PC-9 (cell line): ENCODE measurements around the gene MARK1. TPM values are rescaled to one million over a fixed set of nuclear protein-coding genes. Genes with fewer than 3 reads are reported as not detected.

ENCODE experiments used
- BruUV-seq: library from RNA; stranded (reverse); fragments of 400-500 nt; replicated peaks from 2 replicates; lab custom pipeline; 2021; lab: Mats Ljungman, UMichigan
- CTCF ChIA-PET: fragments of 300-600 bp; sonication (Branson Sonifier 250); formaldehyde crosslinking; loops from one replicate; lab custom pipeline; 2022; ENCODE audit warnings: antibody characterized with exemption; lab: Charles Lee
- POLR2A ChIA-PET: fragments of 300-600 bp; sonication (Branson Sonifier 250); formaldehyde crosslinking; loops from one replicate; lab custom pipeline; 2022; ENCODE audit warnings: antibody characterized with exemption; ENCODE audit not compliant: unreplicated experiment; lab: Charles Lee
- DNase-seq, 2 experiments: peaks; one replicate each; pipeline versions ENCODE4 v3.0.0 to v3.0.0-alpha.2; 2015 to 2022; ENCODE audit warnings: mixed read lengths in 1 of 2
- H2AFZ ChIP-seq: fragments of 200-600 bp; sonication (generic); 2 replicates; pipeline ENCODE4 v1.8.1; 2017; ENCODE audit warnings: antibody characterized with exemption
- H3F3A ChIP-seq: fragments of 200-600 bp; sonication (generic); 2 replicates; pipeline ENCODE4 v1.8.1; 2017; ENCODE audit warnings: antibody characterized with exemption, mild to moderate bottlenecking, low read depth; ENCODE audit not compliant: insufficient read depth
- H3K27ac ChIP-seq: fragments of 200-600 bp; sonication (generic); 2 replicates; pipeline ENCODE4 v1.6.1; 2016; ENCODE audit warnings: mixed run types
- H3K27me3 ChIP-seq: fragments of 200-600 bp; sonication (generic); 2 replicates; pipeline ENCODE4 v1.6.1; 2016; ENCODE audit warnings: low read depth, mixed run types; ENCODE audit not compliant: insufficient read depth
- H3K36me3 ChIP-seq: fragments of 200-600 bp; sonication (generic); 2 replicates; pipeline ENCODE4 v1.6.1; 2016; ENCODE audit warnings: low read depth, mixed run types
- H3K4me1 ChIP-seq: fragments of 200-600 bp; sonication (generic); replicated peaks from 2 replicates; pipeline ENCODE4 v1.6.1; 2016; ENCODE audit warnings: mixed run types; ENCODE audit not compliant: insufficient read depth
- H3K4me2 ChIP-seq: fragments of 200-600 bp; sonication (generic); 2 replicates; pipeline ENCODE4 v1.6.1; 2017; ENCODE audit warnings: mixed run types
- H3K4me3 ChIP-seq: fragments of 200-600 bp; sonication (generic); 2 replicates; pipeline ENCODE4 v1.6.1; 2016; ENCODE audit warnings: mixed run types
- H3K79me2 ChIP-seq: fragments of 200-600 bp; sonication (generic); 2 replicates; pipeline ENCODE4 v1.6.1; 2017; ENCODE audit warnings: low read depth, mixed run types
- H3K9me2 ChIP-seq: fragments of 200-600 bp; sonication (generic); 2 replicates; pipeline ENCODE4 v1.8.1; 2017; ENCODE audit warnings: mild to moderate bottlenecking; ENCODE audit not compliant: insufficient read depth
- H3K9me3 ChIP-seq: fragments of 200-600 bp; sonication (generic); 2 replicates; pipeline ENCODE4 v1.8.1; 2016; ENCODE audit warnings: low read depth; ENCODE audit not compliant: insufficient read depth
- H4K20me1 ChIP-seq: fragments of 200-600 bp; sonication (generic); 2 replicates; pipeline ENCODE4 v1.8.1; 2017; ENCODE audit not compliant: insufficient read depth
- CTCF ChIP-seq: fragments of 200-600 bp; sonication (generic); conservative IDR thresholded peaks from 2 replicates; pipeline ENCODE4 v1.6.1; 2017; ENCODE audit warnings: mixed run types, antibody characterized with exemption, mild to moderate bottlenecking, moderate library complexity
- EZH2 ChIP-seq: fragments of 200-600 bp; sonication (generic); IDR thresholded peaks from 2 replicates; pipeline ENCODE4 v1.8.0; 2017; ENCODE audit warnings: antibody characterized with exemption, low read depth
- intact Hi-C: fragments of 100-400 bp; cut with micrococcal nuclease; formaldehyde crosslinking; loops from one replicate; pipeline ENCODE4 v1.10.0; 2022; ENCODE audit not compliant: unreplicated experiment
- total RNA-seq: library from RNA; stranded (reverse); gene quantifications from 2 replicates; pipeline ENCODE4 v1.2.3, GENCODE V29; 2021

Gene MARK1
- total RNA-seq, 1 experiment from 2014 or later: 1.9 TPM

GRCh38 chr1:220564216-220564615, 36.3 kb downstream of the MARK1 start:
- intact Hi-C loops: no loop called here
- H3K27ac ChIP-seq: no peak overlapping the region
- no peaks in the 10 kb centered on the region for H3K9me2 ChIP-seq
- no peaks in the 10 kb centered on the region for H3F3A ChIP-seq
- ChIA-PET CTCF (no interaction called here), POLR2A (no interaction called here)
- H3K4me2 ChIP-seq: no peak overlapping the region
- H3K79me2 ChIP-seq: no peaks in the 10 kb centered on the region
- TF ChIP-seq CTCF (no peak), EZH2 (no peak)
- BruUV-seq: no TSS peak
- H3K4me1 ChIP-seq: no peaks in the 10 kb centered on the region
- no peaks in the 10 kb centered on the region for H4K20me1 ChIP-seq
- H2AFZ ChIP-seq: no peak overlapping the region
- no peaks in the 10 kb centered on the region for H3K36me3 ChIP-seq
- no peaks in the 10 kb centered on the region for H3K27me3 ChIP-seq
- no peak overlapping the region for H3K4me3 ChIP-seq
- H3K9me3 ChIP-seq: no peaks in the 10 kb centered on the region
- DNase-seq: no peak

- DNase-seq: no peak
Measured at GRCh38 chr1:220565670-220566069, 37.7 kb downstream of the MARK1 start.

GRCh38 chr1:220566869-220567268, 38.9 kb downstream of the MARK1 start:
- Histone ChIP-seq H3K4me1 (no peaks in the 10 kb centered on the region), H3K4me3 (no peak overlapping the region), H4K20me1 (no peaks in the 10 kb centered on the region), H3K9me3 (no peaks in the 10 kb centered on the region), H3K27me3 (no peaks in the 10 kb centered on the region), H2AFZ (no peak overlapping the region), H3K4me2 (no peak overlapping the region), H3K79me2 (no peaks in the 10 kb centered on the region), H3F3A (no peaks in the 10 kb centered on the region), H3K27ac (no peak overlapping the region), H3K9me2 (no peaks in the 10 kb centered on the region), H3K36me3 (no peaks in the 10 kb centered on the region)
- no peak for TF ChIP-seq EZH2
- TF ChIP-seq CTCF: no peak
- no TSS peak for BruUV-seq
- ChIA-PET POLR2A (no interaction called here), CTCF (no interaction called here)
- intact Hi-C loops: no loop called here
- DNase-seq: no peak

More at GRCh38 chr1:220565670-220566069, 37.7 kb downstream of the MARK1 start:
- H3K4me1 ChIP-seq: no peaks in the 10 kb centered on the region
- ChIA-PET CTCF (no interaction called here), POLR2A (interaction anchor here (0.6 kb wide), 1 partner anchor 640 kb away, joined by 3 read pairs; no protein-coding TSS in a partner anchor)
- no peaks in the 10 kb centered on the region for H3K36me3 ChIP-seq
- H3K9me3 ChIP-seq: no peaks in the 10 kb centered on the region
- TF ChIP-seq EZH2: no peak
- TF ChIP-seq CTCF: no peak
- no peaks in the 10 kb centered on the region for H3K27me3 ChIP-seq
- intact Hi-C loops: no loop called here
- no peak overlapping the region for H3K27ac ChIP-seq
- H4K20me1 ChIP-seq: no peaks in the 10 kb centered on the region
- no peak overlapping the region for H3K4me2 ChIP-seq
- no peak overlapping the region for H2AFZ ChIP-seq
- no peaks in the 10 kb centered on the region for H3K79me2 ChIP-seq
- H3K9me2 ChIP-seq: no peaks in the 10 kb centered on the region
- no TSS peak for BruUV-seq
- H3K4me3 ChIP-seq: no peak overlapping the region
- no peaks in the 10 kb centered on the region for H3F3A ChIP-seq
